ENCODE measurements around the gene HEATR9.

The HEATR9 gene

DNA sequence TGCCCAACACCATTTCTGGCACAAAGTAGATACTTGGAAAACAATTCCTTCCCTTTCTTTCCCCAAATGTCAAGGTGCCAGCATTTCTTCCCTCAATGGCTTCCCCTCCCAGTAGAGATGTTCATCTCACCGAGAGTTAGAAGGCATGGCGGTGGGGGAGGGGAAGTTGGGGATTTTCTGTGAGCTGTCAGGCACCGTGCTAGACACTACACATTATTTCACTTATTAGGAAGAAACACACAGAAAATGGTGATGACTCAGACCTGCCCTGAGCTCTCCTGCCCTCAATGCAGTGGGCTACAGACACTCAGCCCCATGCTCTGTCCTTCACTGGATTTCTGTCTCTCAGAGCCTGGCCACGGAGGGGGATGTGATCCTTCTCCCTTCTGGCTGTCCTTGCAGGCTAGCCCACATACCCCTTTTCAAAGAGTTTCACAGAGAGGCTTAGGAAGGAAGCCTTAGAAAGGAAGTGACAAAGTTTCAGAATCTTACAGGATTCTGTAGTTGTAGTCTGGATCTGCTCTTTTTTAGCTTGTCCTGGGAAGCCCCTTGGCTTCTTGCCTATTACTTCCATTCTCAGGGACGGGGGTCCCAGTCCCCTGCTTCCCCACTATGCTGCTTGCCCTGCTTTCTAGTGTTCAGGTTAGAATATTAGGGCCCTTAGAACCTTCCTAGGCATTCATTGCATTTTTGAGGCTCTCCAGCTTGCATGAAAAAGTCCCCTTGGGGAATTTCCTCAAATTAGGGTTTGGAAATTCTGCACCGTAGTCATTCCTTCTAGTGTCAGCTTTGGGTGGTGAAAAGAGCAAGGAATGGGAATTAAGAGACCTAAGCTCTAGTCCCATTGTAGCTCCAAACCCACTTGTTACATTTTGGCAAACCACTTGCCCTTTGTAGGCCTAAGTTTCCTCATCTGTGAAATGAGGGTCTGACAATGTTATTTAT is 23.7 kb upstream of the HEATR9 start:
- peak; percentile 82 for DNase-seq

DNA sequence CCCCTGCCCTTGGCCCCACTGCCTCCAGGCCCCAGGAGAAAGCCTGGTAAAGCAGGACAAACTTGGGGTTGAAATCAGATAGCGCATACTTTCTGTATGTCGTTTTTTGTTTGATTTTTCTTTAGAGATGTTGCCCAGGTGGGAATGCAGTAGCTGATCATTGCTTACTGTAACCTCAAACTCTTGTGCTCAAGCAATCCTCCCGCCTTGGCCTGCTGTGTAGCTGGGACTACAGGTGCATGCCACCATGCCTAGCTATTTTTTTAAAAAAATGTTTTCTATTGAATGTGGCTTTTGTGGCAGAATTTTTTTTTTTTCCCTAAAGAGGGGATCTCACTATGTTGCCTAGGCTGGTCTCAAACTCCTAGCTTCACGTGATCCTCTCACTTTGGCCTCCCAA is 22.6 kb upstream of the HEATR9 start:
- DNase-seq, result no peak

DNA sequence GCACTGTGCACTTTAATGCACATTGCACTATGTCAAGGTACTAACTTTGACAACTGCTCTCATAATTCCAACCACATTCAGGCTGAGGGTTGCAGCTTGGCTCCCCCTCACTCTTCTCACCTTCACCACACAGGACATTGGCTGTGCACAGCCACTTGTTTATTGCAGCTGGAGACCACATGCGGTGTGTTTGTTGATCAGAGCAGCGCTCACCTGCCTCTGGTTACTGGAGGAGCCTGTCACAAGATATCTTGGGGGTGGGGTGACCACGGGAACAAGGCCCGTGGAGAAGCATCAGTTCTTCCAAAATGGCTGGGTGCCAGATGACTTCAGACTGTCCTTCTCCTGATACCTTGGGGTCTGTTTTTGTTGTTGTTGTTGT is 22.1 kb upstream of the HEATR9 start:
- DNase-seq, result peak; percentile 57

DNA sequence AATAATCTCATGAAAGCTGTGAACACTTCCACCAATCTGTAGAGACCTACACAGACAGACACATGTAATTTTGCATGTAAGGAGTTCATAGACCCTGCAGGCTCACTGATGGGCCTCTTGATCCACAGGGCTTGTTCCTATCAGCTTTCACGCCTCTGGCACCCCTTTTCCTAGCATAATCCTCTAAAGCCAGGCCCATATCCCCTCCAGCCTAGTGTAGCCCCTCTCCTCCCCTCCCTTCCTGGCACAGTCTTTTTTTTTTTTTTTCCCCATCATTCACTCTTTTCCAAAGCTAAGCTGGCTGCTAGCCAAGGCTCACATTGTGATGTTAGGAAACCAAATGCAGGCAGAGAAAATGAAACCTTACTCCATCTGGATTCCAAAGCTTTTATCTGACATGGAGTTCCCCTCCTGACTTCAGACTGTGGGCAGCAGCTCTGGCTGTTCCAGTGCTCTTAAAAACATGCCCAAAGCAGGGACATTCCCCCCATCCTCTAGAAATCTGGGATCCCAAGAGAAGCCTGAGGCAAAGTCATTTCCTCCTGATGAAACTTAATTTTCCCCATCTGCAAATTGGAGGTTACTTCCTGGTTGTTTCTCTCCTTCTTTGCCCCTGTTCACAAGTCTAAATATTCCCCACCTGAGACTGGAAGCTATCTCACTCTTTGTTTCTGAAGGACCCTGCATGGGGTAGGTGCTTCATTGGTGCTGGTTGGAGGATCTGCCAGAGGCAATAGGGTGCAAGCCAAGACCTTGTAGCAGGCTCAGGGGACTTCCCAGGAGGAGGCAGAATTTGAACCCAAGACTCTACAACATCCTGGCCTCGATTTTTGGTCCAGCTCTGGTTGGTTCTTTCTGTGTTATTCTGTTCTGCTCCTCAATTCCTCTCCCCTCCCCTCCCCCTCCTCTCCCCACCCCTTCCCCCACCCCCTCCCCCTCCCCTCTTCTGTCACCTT is 21.4 kb upstream of the HEATR9 start:
- DNase-seq, result no peak

DNA sequence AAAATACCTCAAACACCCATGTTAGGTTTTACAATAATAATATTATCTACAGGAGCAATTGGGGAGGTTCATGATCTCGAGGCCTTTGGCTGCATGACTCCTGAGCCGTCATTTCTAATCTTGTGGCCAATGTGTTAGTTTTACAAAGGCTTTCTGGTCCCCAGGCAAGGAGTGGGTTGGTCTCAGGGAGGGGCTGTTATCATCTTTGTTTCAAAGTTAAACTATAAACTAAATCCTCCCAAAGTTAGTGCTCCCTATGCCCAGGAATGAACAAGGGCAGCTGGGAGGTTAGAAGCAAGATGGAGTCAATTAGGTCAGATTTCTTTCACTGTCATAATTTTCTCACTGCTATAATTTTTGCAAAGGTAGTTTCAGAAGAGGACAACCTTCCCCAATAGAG is 20.6 kb upstream of the HEATR9 start:
- DNase-seq, result no peak

DNA sequence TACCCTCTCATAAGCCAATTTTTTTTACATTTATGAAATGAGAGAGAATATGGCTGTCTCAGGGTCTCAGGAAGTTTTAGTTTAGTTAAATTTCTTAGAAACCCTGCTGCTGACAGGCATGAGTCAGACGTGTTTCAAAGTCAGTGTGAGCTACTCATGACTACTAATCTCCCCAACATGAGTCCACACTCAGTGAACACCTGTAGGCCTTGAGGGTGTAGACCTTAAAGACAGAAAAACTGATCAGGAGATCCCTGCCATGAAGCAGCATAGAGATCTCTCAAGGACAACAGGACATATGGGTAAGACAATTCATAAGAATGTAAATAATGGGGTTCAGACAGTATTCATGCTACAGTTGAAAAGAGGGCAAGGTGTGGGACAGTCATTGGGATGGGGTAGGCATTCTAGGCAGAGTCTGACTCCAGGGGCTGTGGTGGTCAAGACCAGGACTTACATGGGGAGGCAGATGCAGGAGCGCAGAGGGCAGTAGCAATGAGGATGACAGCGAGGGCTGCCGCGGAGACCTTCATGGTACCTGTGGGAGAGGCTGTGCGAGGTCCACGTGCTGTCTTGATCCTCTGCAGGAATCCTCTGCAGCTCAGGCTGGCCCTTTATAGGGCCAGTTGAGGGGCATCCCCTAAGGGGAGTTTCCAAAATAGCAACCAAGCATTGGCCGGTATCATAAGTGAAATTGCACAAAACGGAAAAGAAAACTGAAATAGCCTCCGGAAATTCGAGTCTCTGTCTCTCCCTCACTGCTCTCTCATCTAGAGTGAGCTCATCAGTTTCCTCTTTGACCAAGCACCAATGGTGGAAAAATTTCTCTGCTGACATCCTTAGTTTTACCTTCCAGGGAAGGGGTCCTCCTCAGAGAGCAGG is 11.3 kb upstream of the HEATR9 start, which contains the start of gene CCL5:
Gene CCL5, minus strand, starts transcription at position 588 of the 882 bp plus-strand sequence.
- peak; percentile 66 for DNase-seq

DNA sequence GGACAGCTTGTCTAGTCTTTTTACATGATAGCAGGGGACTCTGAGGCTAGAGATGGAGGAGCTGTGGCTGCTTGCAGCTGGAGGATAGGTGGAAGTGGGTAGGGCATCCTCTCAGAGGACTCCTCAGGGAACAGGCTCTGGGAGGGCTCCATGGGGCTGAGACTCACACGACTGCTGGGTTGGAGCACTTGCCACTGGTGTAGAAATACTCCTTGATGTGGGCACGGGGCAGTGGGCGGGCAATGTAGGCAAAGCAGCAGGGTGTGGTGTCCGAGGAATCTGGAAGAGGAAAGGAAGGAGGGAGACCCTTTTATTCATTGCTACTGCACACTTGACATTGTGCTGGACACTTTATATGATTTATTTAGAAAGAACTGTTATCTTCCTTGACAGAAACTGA is 9.7 kb upstream of the HEATR9 start:
- DNase-seq, result no peak

DNA sequence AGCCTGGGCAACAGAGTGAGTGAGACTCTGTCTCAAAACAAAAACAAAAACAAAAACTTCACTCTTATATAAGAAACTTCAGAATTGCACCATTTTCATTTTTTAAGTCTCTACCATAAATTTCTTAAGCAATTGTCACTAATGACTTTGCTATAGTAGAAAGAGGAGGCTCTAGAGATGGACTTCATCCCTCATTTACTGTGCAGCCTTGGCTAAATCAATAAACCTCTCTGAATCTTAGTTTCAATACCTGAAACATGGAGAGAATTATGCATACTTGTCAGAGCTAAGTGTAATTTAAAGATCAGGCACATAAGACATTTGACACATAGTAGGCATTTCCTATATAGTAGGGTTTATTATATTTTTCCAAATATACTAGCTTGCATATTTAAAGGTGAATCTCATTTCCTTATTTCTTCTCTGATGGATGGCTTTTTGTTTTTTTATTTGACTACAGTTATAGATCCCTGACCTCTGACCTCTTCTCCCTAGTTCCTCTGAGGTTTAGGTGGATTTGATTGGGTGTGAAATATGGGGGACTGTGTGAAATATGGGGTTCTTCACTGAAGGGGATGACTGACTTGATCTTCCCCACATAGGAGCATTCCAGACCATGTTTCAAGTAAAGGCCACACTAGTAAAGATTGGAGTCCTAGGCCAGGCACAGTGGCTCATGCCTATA is 8.8 kb upstream of the HEATR9 start:
- no peak for DNase-seq

DNA sequence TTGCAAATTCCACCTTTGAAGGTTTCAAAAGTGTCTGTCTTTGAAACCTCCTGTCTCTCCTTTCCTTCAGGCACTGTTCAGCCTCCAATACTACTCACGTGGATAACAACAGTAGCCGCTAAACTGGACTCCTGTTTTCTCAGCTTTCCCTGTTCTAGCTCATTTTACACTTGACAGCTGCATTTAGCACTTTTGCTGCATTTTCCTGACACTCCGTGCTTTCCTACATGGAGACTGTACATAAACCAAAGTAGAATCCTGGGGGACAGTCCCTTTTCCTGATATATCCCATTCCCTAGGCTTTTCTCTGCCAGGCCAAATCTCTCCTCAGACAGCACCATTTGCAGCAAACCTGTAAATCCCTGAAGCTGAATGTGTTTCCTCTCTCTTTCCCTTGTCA is 7.8 kb upstream of the HEATR9 start:
- no peak for DNase-seq

DNA sequence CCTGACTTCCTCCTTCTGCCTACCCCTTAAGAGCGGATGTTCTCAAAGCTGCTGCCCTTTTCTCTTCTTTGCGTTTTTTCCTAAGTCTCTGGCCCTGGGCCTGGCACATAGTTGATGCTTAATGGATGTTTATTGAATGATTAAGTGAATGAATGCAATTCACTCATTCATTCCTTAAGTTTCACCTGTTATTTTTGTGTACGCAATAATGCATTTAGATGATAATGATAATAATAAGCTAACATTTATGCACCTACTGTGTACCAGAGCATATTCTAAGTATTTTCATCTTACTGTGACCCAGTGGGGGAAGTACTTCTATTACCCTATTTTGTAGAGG is 7.1 kb upstream of the HEATR9 start:
- no peak for DNase-seq

DNA sequence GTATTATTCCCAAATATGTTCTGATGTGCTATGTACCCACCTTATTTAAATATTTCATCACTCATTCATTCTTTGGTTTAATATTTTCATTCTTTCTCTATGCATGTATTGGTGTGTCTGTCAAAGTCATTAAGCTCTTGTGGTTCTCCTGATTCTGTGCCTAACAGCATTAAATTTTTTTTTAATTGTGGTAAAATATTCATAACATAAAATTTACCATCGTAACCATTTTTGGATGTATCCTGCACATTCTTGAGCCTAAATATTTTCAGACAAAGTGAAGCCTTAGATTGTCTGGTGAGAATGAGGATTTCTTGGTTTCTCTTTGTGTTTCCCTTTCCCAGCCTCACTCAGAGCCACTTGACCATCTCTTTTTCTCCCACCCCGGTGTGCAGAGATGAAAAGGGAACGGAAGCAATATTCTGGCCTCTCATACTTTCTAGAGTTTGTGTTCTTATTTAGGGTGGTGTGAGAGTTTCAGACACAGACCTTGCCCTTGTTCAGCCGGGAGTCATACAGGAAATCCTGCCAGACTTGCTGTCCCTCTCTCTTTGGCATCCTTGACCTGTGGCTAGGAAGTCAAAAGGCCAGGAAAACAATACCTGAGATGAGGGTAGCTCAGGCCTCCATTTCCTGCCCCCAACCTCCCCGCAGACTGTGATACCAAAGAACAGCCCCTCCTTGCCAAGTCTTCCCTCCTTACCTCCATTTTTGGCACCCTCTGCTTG is 6.5 kb upstream of the HEATR9 start:
- no peak for DNase-seq

DNA sequence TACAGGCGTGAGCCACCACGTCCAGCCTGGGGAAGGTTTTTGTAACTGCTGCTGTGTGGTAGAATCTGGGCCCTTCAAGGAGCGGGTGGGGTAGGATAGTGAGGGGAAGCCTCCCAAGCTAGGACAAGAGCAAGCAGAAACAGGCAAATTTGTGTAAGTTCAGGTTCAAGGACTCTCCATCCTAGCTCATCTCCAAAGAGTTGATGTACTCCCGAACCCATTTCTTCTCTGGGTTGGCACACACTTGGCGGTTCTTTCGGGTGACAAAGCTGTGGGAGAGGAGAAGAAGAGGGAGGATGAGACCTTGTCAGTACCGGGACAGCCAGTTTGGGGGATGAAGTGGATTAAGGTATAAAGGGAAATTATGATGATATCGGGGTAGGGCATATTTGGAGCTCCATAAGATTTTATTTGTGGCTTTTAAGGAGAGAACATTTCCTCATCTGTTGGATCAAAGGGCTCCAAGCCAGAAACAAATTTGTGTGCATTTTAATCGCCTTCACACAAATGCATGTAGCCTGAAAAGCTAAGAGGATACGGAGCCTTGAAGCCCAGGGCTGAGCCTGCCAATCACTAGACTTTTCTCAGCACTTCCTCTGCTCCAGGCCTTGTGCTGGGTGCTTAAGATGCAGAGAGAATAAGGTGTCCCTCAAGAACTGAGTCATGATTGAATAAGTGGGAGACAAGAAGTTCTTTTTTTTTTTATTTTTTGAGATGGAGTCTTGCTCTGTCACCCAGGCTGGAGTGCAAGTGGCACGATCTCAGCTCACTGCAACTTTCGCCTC is 3.7 kb upstream of the HEATR9 start:
- DNase-seq, result no peak

DNA sequence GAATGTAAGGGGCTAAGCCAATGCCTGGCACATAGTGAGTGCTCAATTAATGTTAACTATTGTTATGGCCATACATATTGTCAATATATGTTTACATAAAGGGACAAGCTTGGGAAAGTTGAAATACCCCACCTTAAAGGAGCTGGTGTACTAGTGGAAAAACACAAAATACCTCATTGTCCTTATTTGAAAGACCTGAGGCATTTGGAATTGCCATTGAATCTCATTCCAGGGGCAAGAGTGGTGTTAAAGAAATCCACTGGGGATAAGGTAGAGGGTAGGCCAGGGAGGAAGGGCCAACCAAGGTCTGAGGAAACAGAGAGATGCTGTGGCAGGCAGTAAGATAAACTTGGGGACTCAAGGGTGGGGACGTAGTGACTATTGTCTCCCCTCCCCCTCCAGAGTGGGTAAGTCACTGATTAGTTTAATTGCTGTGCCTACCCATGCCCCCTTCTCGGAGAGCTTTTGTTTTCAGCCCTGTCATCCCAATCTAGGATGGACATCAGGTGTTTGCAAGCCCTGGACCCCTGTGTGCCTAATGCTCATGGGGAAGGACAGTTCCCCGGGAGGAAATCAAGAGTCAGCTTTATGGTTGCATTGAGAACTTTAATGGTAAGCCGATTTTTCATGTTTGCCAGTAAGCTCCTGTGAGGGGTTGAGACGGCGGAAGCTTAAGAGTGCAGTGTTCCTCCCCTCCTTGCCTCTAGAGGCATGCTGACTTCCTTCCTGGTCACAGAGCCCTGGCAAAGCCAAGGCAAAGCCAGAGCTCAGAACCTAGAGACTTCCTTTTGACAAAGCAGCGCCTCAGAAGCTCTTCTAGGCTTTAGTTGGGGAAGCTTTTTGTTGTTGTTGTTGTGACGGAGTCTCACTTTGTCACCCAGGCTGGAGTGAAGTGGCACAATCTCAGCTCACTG is 2.5 kb upstream of the HEATR9 start:
- DNase-seq, result no peak

DNA sequence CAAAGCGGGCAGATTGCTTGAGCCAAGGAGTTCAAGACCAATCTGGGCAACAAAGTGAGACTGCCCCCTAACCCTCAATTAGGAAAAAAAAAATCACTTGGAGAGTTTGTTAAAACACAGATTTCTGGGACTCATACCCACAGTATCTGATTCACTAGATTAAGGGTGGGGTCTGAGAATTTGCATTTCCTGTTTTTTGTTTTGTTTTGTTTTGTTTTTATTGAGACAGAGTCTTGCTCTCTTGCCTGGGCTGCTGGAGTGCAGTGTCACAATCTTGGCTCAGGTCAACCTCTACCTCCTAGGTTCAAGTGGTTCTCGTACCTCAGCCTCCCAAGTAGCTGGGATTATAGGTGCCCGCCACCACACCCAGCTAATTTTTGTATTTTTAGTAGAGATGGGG is 1.1 kb downstream of the HEATR9 start:
- no peak for DNase-seq

DNA sequence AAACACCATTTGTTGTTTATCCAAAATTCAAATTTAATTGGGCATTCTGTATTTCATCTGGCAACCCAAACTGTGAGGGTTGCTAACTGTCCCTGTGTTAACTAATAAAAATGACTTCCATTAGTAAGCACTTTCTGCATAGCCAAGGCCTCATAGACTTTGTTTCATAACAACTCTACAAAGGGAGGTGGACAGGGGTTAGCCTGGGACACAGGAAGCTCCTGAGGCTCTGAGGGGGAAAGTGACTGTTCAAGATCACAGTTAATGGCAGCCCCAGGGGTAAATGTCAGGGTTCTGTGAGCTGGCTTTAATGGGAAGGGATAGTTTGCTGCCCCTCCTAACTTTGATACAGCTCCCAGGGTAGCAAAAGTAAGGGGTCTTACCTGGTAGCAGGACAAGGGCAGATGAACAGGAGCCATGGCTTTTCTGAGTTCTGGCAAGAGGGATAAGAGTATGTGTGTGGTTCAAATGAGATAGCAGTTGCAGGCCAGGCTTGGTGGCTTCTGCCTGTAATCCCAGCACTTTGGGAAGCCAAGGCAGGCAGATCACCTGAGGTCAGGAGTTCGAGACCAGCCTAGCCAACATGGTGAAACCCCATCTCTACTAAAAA is 2.2 kb downstream of the HEATR9 start:
- DNase-seq, result no peak

DNA sequence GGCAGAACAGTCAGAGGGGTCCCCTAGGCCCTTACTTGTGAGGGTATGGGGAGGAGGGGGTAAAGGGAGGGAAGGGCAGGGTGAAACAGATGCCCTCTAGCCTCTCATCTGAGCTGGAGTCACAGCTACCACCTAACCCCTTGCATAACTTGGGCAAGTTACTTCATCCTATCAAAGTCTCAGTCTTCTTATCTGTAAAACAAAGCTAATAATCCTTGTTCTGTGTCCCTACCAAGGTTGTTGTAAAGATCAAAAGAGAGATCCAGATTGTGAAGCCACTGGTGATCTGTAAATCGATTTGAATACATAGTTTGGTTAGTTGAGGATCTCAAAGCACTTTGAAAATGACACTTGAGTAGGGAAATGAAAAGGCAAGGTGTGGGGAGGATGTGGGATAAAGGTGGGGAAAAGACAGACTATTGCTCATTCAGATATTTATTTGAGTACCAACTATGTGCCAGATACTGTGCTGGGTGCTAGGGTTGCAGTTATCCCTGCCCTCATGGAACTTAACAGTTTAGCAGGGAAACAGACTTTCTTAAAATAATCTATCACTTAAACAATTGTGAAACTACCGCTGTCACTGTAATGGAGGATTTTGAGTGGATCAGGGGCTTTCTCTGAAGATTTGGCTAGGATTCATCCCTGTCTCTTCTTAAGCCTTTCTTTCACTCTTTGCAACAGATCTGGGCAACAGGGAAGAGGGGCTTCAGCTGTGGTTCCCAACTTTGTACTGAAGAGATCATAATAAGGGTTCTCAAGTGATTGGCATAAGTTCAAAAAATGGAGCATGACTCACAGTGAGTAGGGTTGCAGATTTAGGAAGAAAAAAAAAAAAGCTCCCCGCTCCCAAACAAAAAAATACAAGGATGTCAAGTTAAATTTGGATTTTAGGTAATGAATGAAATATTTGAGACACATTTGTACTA is 3.0 kb downstream of the HEATR9 start:
- no peak for DNase-seq

DNA sequence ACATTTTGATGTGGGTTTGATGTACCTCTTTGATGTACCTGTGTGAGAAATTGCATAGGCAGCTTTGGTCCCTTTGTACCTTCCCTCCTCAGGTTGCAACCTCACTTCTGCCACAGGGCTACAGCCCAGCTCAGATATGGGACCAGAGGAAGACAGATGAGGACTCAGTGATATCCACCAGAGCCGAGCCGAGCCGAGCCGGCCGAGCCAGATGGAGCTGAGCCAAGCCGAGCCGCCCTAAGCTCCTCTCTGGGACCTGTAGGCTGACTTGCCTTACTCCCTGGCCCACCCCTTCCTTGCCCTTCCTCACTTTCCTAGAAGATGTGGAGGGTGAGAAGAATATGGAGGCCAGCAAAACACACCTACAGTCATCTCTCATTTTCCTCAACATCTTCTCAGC is 3.8 kb downstream of the HEATR9 start:
- no peak for DNase-seq

DNA sequence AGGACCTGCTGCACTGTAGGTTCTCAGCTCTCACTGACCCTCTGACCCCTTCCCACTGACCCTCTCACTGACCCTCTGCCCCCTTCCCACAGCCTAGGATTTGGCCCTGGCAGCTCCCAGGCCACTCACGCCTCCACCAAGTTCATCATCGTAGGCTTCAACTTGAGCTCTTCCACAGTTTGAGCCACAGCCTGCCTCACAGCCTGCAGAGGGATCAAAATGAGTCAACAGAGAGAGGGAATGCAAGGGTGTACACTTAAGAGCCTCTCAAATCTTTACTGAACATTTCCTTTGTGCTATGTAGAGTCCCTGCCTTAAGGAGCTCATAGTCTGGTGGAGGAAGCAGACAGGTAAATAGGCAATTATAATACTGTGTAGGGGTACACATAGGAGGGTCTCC is 12.1 kb downstream of the HEATR9 start:
- DNase-seq, result peak; percentile 23
